Measurements from ENCODE around the gene SLC25A51.

- no peak for TF ChIP-seq CTCF (conservative IDR thresholded peaks at IDR 0.05; ENCODE audit: low read length)
- TF ChIP-seq EZH2phosphoT487 (IDR thresholded peaks at IDR 0.05; ENCODE audit: borderline replicate concordance, low read depth, low read length), result no peak
Measured at GRCh38 chr9:37911271-37911681, 7.3 kb upstream of the SLC25A51 start.
